DMS79 (cell line): ENCODE measurements around the gene MCM10.
"Not testable (repeated sequence)": the region's sequence is repeated elsewhere in the genome, so short reads cannot be mapped to it uniquely, and the experiment has no call there.

Source experiments
- DNase-seq: peaks from one replicate; lab custom pipeline; 2025; lab: John Stamatoyannopoulos, UW

MCM10 gene

DNA sequence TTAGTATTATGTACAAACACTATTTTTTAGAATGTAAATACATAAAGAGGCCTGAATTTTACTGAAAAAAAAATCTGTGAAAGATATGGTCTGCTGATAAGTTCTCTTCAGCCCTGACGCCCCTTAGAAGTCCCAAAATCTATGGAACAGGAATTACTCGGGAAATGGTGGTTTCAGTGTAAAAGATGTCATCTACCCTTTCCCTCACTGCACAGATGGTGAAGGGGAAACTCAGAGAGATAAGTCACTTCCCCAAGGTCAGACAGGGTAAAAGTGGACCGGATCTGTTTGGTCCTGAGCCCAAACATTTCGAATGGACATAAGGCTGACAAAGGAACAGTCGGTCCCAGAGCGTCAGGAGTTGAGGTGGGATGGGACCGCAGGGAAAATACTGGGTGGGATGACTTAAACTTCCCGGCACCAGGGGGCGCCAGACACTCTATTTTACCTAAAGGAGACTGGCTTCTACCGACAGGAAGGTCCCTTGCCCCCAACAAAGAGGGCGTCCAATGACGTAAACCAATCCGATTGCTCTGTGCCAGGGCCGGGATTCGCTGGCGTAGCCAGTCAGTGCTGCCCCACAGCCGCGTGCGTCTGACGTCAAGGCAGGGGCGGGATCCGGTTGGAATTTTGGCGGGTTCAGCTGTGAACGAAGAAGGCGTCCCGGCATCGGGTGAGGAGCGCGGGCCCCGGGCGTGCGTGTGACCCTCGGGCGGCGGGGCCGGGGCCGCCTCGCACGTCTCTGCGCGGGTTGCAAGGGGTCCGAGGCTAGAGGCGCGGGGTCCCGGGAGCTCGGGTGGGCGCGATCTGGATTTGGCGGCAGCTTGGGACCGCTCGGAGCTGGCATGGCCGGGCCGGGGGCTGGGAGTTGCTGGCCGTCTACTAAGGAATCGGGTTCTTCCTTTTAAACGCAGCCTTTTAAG is at the start of gene MCM10:
Gene MCM10, plus strand, starts transcription at position 625 of the 923 bp plus-strand sequence. CDS start 2,645 bp downstream, outside the sequence.
- DNase-seq: peak; percentile 85

DNA sequence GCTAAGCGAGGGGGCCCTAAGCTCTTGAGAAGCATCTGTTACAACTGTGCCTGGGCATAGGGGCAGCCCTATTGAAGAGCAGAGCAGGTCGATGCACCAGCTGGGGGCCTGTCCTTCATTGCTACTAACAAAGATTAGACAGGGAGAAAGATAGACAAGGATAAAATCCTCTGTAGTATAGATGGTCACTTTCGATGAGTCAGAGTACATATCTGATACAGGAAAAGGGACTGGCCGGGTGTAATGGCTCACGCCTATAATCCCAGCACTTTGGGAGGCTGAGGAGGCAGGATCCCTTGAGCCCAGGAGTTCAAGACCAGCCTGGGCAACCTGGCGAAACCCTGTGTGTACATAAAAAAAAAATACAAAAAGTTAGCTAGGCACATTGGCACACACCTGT is 47.8 kb upstream of the MCM10 start:
- DNase-seq: no peak

DNA sequence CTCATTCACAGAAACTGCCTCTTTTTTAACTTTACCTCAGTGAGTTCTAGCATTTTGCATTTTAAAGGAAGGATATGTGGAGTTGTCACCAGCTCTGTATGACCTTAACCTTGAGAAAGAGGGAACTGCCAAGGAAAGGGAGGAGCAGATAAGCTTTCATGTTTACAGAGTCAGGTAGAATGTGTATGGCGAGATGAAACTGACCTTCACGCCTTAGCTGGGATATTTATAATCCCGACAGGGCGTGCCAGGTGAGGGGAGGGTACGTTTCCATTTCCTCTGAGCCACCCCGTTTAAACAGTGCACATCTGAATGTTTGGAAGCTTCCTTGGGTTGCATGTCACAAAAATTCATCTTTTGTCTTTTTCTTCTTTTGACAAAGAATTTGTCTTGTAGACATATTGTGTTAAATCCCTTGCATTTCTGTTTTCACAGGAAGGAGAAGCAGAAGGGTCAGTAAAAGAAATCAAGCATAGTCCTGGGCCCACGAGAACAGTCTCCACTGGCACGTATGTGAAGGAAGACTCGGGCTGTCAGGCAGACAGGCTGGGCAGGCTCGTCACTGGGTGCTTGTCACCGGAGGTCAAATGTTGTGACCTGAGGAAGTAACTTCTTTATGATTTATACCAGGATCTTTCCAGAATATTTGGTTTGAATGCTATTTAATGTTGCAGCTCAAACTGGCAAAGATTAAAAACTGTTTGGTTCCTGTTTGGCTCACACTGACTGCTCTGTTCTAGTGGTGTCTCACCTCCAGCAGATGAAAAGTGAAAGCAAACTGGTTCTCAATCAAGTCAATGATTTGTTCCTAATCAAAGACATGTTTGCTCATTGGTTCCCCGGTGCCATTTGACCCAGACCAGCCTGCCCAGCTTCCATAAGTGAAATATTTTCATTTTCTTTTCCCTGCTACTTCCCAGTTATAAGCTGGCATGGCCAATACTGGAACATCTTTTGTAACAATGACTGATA is 45.2 kb upstream of the MCM10 start:
- no peak for DNase-seq

DNA sequence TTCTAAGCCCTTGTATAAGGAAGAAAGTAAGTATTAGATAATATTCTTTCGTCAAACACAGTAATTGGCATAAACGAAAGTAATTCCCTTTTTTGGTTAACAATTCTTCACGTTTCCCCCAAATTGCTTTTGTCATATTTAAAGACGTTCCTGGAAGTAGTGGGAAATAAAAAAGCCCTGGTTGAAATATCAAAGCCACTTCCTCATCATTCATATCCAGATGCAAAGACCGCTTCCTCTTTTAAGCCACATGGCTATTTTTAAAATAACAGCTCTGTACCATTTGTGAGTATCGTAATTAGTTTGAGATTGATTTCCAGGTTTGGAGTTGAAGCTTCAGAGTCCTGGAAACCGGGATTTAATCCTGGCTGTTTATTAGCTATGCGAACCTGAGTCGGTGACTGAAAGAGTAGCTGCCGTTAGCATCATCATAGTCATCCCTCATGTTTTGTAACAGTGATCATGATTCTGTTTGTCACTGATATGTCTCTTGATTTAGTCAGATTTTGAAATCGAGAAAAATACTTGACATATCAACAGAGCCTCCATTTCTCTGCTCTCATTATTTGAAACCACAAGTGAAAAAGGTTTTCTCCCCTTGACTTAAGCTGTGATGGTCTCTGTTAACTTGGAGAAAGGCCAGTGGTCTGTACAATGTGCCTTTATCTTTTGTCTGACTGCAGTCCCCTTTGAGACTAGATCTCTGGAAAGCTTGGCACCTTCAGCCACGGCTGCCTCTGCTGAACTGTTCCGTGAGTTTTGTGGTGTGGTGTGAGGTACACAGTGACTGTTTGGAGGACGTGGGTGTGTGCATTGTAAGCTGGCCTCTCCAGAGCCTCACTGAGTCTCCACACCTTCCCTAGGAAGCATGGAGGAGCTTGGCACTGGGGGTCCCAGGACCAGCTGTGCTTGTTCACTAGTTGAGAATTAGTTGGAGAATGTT is 43.2 kb upstream of the MCM10 start:
- no peak for DNase-seq

DNA sequence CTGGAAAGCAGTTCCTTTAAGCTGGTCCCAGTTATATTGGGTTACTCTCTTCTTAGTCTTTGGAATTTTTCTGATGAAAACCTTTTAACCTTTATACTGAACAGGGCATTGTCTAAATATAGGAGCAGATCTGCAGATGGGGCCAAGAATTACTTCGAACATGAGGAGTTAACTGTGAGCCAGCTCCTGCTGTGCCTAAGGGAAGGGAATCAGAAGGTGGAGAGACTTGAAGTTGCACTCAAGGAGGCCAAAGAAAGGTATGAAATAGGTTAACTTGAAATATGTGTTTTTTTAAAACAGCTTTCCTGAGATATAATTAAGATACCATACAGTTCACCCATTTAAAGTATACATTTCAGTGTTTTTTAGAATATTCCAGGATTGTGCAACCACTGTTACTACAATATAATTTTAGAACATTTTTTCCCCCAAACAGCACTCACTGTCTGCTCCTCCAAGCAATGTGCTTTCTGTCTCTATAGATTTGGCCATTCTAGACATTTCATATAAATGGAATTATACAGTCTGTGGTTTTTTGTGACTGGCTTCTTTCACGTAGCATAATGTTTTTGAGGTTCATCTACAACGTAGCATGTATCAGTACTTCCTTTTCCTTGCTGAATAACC is 42.5 kb upstream of the MCM10 start:
- DNase-seq: no peak

DNA sequence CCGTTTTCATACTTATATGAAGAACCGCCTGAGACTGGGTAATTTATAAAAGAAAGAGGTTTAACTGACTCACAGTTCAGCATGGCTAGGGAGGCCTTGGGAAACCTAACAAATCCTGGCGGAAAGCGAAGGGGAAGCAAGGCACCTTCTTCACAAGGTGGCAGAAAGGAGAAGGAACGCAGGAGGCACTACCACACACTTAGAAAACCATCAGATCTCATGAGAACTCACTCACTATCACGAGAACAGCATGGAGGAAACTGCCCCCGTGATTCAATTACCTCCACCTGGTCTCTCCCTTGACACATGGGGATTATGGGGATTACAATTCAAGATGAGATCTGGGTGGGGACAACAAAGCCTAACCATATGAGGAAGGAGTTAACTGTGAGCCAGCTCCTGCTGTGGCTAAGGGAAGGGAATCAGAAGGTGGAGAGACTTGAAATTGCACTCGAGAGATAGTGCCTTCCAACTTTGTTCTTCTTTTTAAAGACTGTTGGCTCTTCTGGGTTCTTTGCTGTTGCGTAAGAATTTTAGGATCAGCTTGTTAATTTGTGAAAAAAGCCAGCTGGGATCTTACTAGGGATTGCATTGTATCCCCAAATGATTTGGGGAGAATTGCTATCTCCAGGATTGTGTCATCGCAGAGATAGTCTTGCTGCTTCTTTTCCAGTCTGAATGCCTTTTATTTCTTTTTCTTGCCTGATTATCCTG is 40.4 kb upstream of the MCM10 start:
- DNase-seq: no peak

DNA sequence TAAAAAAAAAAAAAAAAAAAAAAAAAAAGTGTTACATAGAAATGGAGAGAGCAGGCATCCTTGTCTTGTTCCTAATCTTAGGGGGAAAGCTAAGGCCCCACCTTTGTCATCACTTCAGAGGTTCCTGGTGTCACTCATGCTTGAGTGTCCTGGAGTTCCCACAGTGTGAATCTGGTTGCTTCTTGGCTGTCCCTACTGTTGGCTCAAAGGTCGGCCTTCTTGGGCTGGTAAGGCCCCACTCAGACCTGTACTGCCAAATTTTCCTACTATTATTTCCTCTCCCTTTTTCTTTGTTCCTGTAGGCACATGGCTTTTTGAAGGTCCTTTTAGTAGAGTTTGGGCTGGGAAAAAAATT is 39.9 kb upstream of the MCM10 start:
- DNase-seq: no peak

DNA sequence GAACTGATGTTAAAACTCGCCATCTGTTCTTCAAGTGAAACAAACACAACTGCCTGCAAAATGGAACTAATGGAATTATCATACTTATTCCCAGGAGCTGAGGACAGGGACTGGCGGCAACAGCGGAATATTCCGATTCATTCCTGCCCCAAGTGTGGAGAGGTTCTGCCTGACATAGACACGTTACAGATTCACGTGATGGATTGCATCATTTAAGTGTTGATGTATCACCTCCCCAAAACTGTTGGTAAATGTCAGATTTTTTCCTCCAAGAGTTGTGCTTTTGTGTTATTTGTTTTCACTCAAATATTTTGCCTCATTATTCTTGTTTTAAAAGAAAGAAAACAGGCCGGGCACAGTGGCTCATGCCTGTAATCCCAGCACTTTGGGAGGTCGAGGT is 24.7 kb upstream of the MCM10 start:
- DNase-seq: no peak

DNA sequence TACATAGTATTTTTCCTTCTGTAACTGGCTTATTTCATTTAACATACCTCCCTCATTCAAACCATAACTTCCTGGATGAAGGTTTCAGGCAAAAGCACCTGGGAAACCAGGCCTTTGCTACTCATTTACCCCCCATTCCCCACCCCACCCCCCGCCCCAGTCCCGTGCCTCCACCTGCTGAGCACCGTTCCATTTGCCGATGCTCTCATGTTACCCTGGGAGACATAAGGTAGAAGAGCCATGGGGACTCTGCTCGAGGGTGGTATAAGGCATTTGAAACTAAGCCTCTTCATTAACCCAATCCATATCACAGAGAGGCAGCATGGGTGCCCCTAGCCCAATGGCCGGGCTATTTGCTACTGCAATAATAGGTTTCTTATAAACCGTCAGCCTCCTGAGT is 22.2 kb upstream of the MCM10 start:
- DNase-seq: no peak

DNA sequence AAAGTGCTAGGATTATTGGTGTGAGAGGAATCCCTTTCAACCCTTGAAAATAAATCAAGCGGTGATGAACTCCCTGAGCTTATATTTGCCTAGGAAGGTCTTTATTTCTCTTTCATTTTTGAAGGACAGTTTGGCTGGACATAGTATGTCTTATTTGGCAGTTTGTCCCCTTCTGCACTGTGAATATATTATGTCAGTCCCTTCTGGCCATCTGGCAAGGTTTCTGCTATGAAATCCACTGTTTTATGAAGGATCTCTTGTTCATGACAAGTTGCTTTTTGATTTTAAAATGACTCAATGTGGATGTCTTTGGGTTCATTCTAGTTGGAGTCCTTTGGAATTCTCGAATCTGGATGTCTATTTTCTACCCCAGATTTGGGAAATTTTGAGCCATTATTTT is 21.7 kb upstream of the MCM10 start:
- no peak for DNase-seq

DNA sequence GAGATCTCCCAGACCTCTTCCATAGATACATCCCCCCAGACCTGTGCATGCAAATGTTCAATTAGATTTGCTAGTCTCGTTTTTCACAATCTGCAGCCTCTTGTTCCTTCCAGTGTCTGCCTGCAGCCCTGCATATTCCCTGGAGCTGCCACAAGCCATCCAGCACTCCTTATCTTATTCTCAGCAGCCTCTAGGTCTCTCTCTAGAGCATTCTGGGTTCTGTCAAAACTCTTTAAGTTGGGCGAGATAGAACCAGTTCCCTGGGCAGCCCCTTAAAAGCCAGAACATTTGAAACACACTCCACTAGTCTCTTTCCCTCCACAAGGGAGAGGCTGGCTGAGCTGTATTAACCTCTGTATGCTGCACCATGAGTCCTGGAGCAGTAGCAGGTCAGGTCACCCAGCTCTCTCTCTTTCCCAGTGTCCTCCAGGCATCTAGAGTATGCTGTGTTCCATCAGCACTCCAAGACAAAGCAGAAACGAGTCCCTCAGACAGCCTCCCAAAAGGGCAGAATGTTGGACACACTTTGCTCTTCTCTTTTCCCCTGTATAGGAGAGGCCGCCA is 20.6 kb upstream of the MCM10 start:
- DNase-seq: no peak

DNA sequence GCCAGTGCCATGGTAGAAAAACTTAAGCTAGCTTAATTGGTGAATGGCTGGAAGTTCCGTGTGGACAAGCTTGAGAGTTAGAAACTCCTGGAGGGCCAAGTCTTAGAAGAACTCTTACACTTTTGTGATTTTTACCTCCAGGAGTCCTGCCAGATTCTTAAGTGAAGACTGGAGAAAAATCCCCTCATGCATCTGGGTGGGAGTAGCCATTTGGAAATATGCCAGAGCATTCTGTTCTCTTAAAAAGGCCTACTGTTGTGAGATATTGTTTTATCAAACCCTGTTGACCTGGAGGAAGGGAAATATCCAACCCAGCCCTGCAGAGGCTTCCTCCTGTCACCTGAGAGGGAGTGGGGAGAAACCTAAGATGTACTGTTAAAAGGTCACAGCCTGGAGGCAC is 17.6 kb upstream of the MCM10 start:
- no peak for DNase-seq

DNA sequence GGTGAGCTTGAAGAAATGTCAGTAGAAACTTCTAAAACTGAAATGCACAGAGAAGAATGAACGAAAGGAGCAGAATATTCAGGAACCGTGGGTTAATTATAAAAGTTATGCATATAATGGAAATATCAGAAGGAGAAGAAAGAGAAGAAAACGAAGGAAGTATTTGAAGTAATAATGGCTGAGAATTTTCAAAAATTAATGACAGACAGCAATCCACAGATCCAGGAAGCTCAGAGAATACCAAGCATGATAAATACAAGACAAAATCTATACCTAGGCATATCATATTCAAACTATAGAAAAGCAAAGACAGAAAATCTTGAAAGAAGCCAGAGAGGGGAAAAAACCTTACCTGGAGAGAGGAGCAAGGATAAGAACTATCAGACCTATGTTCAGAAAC is 16.5 kb upstream of the MCM10 start:
- DNase-seq: no peak

DNA sequence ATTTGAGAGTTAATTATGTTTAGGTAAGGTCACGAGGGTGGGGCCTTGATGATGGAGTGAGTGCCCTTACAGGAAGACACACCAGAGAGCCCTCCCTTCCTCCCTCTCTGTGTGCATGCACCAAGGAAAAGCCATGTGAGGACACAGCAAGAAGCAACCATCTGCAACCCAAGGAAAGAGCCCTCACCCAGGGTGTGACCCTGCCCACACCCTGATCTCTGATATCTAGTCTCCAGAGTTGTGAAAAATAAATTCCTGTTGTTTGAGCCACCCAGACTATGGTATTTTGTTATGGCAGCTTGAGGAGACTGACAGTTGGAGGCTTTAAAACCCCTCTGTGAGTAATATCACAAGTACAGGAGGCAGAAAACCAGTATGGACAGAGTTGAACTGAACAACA is 15.0 kb upstream of the MCM10 start:
- DNase-seq: no peak

DNA sequence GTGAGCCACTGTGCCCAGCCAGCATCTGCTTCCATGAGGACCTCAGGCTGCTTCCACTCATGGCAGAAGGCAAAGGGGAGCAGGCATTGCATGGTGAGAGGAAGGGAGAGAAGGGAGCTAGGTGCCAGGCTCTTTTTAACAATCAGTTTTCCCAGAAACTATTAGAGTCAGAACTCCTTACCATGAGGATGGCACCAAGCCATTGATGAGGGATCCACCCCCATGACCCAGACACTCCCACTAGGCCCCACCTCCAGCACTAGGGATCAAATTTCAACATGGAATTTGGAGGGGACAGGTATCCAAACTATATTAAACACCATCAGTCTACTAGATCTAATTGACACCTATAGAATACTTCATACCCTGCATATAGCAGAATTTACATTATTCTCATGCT is 14.2 kb upstream of the MCM10 start:
- no peak for DNase-seq

DNA sequence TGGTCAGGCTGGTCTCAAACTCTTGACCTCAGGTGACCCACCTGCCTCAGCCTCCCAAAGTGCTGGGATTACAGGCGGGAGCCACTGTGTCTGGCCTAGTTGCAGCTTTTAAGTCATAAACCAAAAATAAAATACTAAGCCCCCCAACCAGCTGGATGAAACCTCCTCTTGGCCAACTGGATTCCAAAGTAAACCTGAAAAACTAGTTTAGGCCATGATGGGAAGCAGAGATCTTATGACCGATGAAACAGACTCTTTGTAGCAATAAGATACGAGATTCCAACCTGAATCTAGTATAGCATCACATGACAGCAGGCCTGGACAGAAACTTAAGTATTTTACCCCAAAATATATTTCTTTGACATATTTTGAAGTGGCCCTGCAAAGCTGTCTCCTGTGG is 9.1 kb upstream of the MCM10 start:
- DNase-seq: no peak

DNA sequence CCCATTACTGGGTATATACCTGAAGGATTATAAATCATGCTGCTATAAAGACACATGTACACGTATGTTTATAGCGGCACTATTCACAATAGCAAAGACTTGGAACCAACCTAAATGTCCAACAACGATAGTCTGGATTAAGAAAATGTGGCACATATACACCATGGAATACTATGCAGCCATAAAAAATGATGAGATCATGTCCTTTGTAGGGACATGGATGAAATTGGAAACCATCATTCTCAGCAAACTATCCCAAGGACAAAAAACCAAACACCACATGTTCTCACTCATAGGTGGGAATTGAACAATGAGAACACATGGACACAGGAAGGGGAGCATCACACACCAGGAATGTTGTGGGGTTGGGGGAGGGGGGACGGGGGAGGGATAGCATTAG is 5.5 kb upstream of the MCM10 start:
- DNase-seq: not testable (repeated sequence)

DNA sequence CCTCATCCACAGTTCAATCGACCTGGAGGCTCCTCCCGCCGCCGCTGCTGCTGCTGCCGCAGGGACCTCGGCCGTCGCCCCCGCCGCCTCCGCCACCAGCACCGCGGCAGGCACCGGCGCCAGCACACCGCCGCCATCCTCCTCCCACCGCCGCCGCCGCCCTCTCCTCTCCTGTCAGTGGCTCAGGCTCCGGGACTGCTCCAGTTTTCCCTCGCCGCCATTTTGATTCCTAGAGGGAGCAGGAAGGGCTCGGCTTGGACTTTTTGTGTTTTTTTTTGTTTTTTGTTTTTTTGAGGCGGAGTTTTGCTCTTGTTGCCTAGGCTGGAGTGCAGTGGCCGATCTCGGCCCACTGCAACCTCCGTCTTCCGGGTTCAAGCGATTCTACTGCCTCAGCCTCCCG is 3.0 kb upstream of the MCM10 start:
- DNase-seq: no peak

DNA sequence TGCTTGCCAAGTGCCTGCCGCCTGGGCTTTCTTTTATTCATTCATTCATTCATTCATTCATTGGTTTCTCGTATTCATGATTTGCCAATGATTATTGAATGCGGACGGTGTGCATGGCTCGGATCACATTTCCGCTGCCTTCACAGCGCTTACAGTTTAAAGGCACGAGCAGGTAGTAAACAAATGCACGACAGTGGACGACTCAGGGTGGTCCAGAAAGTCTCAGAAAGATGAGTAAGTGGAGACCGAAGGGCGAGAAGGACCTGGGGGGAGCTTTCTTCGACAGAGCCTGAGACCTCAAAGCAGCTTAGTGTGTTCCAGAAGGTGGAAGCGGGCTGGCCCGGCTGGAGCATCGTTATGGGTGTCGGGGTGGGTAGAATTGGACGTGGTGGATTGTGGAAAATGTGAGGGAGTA is 506 bp downstream of the MCM10 start:
- no peak for DNase-seq

DNA sequence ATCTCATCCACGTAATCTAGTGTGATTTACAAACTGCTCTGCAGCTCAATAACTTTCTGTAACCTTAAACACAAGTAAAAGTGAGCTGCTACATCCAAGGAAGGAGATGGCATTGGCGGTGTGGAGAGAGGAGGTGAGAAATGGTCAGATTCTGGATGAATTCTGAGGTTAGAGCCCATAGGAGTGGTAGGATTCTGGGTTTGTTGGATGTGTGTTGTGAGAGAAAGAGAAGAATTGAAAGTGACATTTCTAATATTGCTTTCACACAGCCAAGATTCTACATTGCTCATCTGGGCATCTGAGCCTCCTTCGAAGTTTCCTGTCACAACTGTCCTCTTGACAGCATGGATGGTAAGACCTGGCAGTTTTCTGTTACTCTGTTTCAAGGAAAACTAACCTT is 2.5 kb downstream of the MCM10 start:
- no peak for DNase-seq
